GM12872 (cell line): ENCODE results near the gene TIGAR.

Source experiments
- CTCF ChIP-seq: IDR thresholded peaks from 3 replicates; pipeline ENCODE4 v1.5.1; 2011; ENCODE audit warnings: low read depth, mild to moderate bottlenecking, low read length, moderate library complexity; ENCODE audit not compliant: insufficient read depth

Gene TIGAR

GRCh38 chr12:4386801-4387200 is 65.8 kb downstream of the TIGAR start:
- TF ChIP-seq CTCF = no peak

- TF ChIP-seq CTCF = no peak
These were observed 66.6 kb downstream of the TIGAR start for GRCh38 chr12:4387607-4388006.

- TF ChIP-seq CTCF = no peak
These were observed 67.0 kb downstream of the TIGAR start for GRCh38 chr12:4388032-4388431.

- TF ChIP-seq CTCF = no peak
These were observed 67.6 kb downstream of the TIGAR start for GRCh38 chr12:4388662-4389061.

GRCh38 chr12:4392223-4392742 is 71.3 kb downstream of the TIGAR start:
- no peak for TF ChIP-seq CTCF

- TF ChIP-seq CTCF = no peak
These were observed 72.2 kb downstream of the TIGAR start for GRCh38 chr12:4393211-4393610.

- no peak for TF ChIP-seq CTCF
These were observed 74.8 kb downstream of the TIGAR start for GRCh38 chr12:4395818-4396217.

- TF ChIP-seq CTCF = no peak
These were observed 80.1 kb downstream of the TIGAR start for GRCh38 chr12:4401117-4401516.
